ENCODE measurements around the gene UXT. TPM values are rescaled to one million over a fixed set of nuclear protein-coding genes. Genes with fewer than 3 reads are reported as not detected.

UXT gene
- polyA plus RNA-seq, 1 of the 3 experiments (the other 2 are of a cell fraction) = 205 TPM

- H3K36me3 ChIP-seq (replicated peaks in 1 of 2; ENCODE audit: control insufficient read depth in 1 of 2, insufficient read depth in 2 of 2, low read length in 1 of 2) = no peaks in the 10 kb centered on the region
- no peaks in the 10 kb centered on the region for H3F3A ChIP-seq (replicated peaks; ENCODE audit: insufficient read depth)
- no peaks in the 10 kb centered on the region for H3K79me2 ChIP-seq (ENCODE audit: insufficient read depth)
- no peaks in the 10 kb centered on the region for H3K4me1 ChIP-seq (ENCODE audit: control insufficient read depth in 1 of 2, insufficient read depth in 2 of 2, low read depth in 1 of 2, low read length in 1 of 2)
- no peaks in the 10 kb centered on the region for H3K9me3 ChIP-seq
- H3K4me3 ChIP-seq (ENCODE audit: low read depth in 2 of 2, low read length in 1 of 2) = no peak overlapping the region
- no peak overlapping the region for H2AFZ ChIP-seq (ENCODE audit: low read depth)
- no peaks in the 10 kb centered on the region for H4K20me1 ChIP-seq (ENCODE audit: insufficient read depth)
- H3K9ac ChIP-seq = no peak overlapping the region
- no peak for DNase-seq
- WGBS (ENCODE audit: low lambda C conversion rate) = 22% methylated on average over 7 of the region's 7 CpGs
- TF ChIP-seq TEAD4 (IDR thresholded peaks at IDR 0.05; ENCODE audit: borderline replicate concordance, insufficient read depth) (no peak), RCOR1 (IDR thresholded peaks at IDR 0.05; ENCODE audit: low read length) (no peak), ZBTB33 (IDR thresholded peaks at IDR 0.05; ENCODE audit: borderline replicate concordance, low read depth) (no peak)
- H3K27me3 ChIP-seq (ENCODE audit: insufficient read depth) = peaks cover 13% of the 10 kb centered on the region; the same call in 1 of the 2 replicates
- no peak overlapping the region for H3K4me2 ChIP-seq
- no peaks in the 10 kb centered on the region for H3K9me2 ChIP-seq
- no peak overlapping the region for H3K27ac ChIP-seq (ENCODE audit: low read depth in 2 of 2, low read length in 1 of 2)
- ChIA-PET POLR2A (no interaction called here), CTCF (no interaction called here)
These were observed 48.2 kb upstream of the UXT start for GRCh38 chrX:47707031-47707780.

- CTCF ChIA-PET = no interaction called here
These were observed 47.6 kb upstream of the UXT start for GRCh38 chrX:47706575-47706974.

More at GRCh38 chrX:47706575-47706974, 47.6 kb upstream of the UXT start:
- Histone ChIP-seq H3K4me3 (ENCODE audit: low read depth in 2 of 2, low read length in 1 of 2) (no peak overlapping the region), H3K4me2 (no peak overlapping the region), H3K36me3 (replicated peaks in 1 of 2; ENCODE audit: control insufficient read depth in 1 of 2, insufficient read depth in 2 of 2, low read length in 1 of 2) (no peaks in the 10 kb centered on the region), H3K4me1 (ENCODE audit: control insufficient read depth in 1 of 2, insufficient read depth in 2 of 2, low read depth in 1 of 2, low read length in 1 of 2) (no peaks in the 10 kb centered on the region), H3K27me3 (ENCODE audit: insufficient read depth) (peaks cover 13% of the 10 kb centered on the region; the same call in 1 of the 2 replicates), H3K9me3 (no peaks in the 10 kb centered on the region), H4K20me1 (ENCODE audit: insufficient read depth) (no peaks in the 10 kb centered on the region), H3K79me2 (ENCODE audit: insufficient read depth) (no peaks in the 10 kb centered on the region), H3K9me2 (no peaks in the 10 kb centered on the region), H3K27ac (ENCODE audit: low read depth in 2 of 2, low read length in 1 of 2) (no peak overlapping the region), H3K9ac (no peak overlapping the region), H2AFZ (ENCODE audit: low read depth) (no peak overlapping the region), H3F3A (replicated peaks; ENCODE audit: insufficient read depth) (no peaks in the 10 kb centered on the region)
- 34% methylated on average over 3 of the region's 3 CpGs for WGBS (ENCODE audit: low lambda C conversion rate)
- TF ChIP-seq GATA2 (CRISPR knock-in tag; IDR thresholded peaks at IDR 0.05) (no peak), ELF1 (IDR thresholded peaks at IDR 0.05) (no peak), JUND (IDR thresholded peaks at IDR 0.05) (no peak), EZH2phosphoT487 (IDR thresholded peaks at IDR 0.05; ENCODE audit: borderline replicate concordance, low read depth) (no peak), CHD2 (IDR thresholded peaks at IDR 0.05; ENCODE audit: low read length, partially characterized antibody) (no peak), YY1 (IDR thresholded peaks at IDR 0.05; ENCODE audit: low read depth) (no peak), NRF1 (IDR thresholded peaks at IDR 0.05; ENCODE audit: low read depth, low read length) (no peak), EP300 (IDR thresholded peaks at IDR 0.05; ENCODE audit: borderline replicate concordance in 1 of 2, low read depth in 1 of 2, low read length in 1 of 2) (no peak), TEAD4 (IDR thresholded peaks at IDR 0.05; ENCODE audit: borderline replicate concordance, insufficient read depth) (no peak), FOXM1 (IDR thresholded peaks at IDR 0.05; ENCODE audit: low read depth) (no peak), SIN3A (IDR thresholded peaks at IDR 0.05; ENCODE audit: borderline replicate concordance, low read depth, low read length) (no peak), FOSL2 (IDR thresholded peaks at IDR 0.05; ENCODE audit: borderline replicate concordance, low read depth) (no peak), RXRA (IDR thresholded peaks at IDR 0.05; ENCODE audit: borderline replicate concordance, low read depth) (no peak), TCF12 (IDR thresholded peaks at IDR 0.05) (no peak), RFX5 (IDR thresholded peaks at IDR 0.05; ENCODE audit: low read length) (no peak), RAD21 (IDR thresholded peaks at IDR 0.05; ENCODE audit: low read length) (no peak), USF1 (IDR thresholded peaks at IDR 0.05; ENCODE audit: borderline replicate concordance, low read depth) (no peak), NFIC (IDR thresholded peaks at IDR 0.05; ENCODE audit: borderline replicate concordance) (no peak)
- POLR2A ChIA-PET = no interaction called here
- no peak for DNase-seq

Data from SK-N-SH (cell line).